Smooth muscle cell (in vitro differentiated cells): ENCODE data around the gene PIR. TPM values are rescaled to one million over a fixed set of nuclear protein-coding genes. Genes with fewer than 3 reads are reported as not detected.

Source experiments
- DNase-seq: peaks from one replicate; lab custom pipeline; 2025; ENCODE audit not compliant: unreplicated experiment; lab: John Stamatoyannopoulos, UW
- H2AFZ ChIP-seq: fragments of 200-600 bp; sonication (generic); 2 replicates; pipeline ENCODE4 v1.6.0; 2016; ENCODE audit warnings: antibody characterized with exemption, low read depth, mild to moderate bottlenecking
- H3F3A ChIP-seq: fragments of 200-600 bp; sonication (generic); 2 replicates; pipeline ENCODE4 v1.6.0; 2017; ENCODE audit warnings: antibody characterized with exemption, low read depth
- H3K27ac ChIP-seq: fragments of 200-600 bp; sonication (generic); 2 replicates; pipeline ENCODE4 v1.5.1; 2016; ENCODE audit warnings: low read depth, mild to moderate bottlenecking
- H3K27me3 ChIP-seq: fragments of 200-600 bp; sonication (generic); 2 replicates; pipeline ENCODE4 v1.6.1; 2016; ENCODE audit warnings: low read depth, mild to moderate bottlenecking
- H3K36me3 ChIP-seq: fragments of 200-600 bp; sonication (generic); 2 replicates; pipeline ENCODE4 v1.5.1; 2016; ENCODE audit warnings: low read depth
- H3K4me1 ChIP-seq: fragments of 200-600 bp; sonication (generic); 2 replicates; pipeline ENCODE4 v1.5.1; 2016; ENCODE audit warnings: low read depth
- H3K4me2 ChIP-seq: fragments of 200-600 bp; sonication (generic); 2 replicates; pipeline ENCODE4 v1.6.0; 2016; ENCODE audit warnings: mild to moderate bottlenecking
- H3K4me3 ChIP-seq: fragments of 200-600 bp; sonication (generic); 2 replicates; pipeline ENCODE4 v1.5.1; 2016; ENCODE audit warnings: mild to moderate bottlenecking
- H3K79me2 ChIP-seq: fragments of 200-600 bp; sonication (generic); 2 replicates; pipeline ENCODE4 v1.6.0; 2016; ENCODE audit warnings: low read depth, mild to moderate bottlenecking
- H3K9ac ChIP-seq: fragments of 200-600 bp; sonication (generic); 2 replicates; pipeline ENCODE4 v1.6.0; 2016; ENCODE audit warnings: low read depth
- H3K9me3 ChIP-seq: fragments of 200-600 bp; sonication (generic); replicated peaks from 2 replicates; pipeline ENCODE4 v1.5.1; 2016; ENCODE audit warnings: low read depth
- H4K20me1 ChIP-seq: fragments of 200-600 bp; sonication (generic); 2 replicates; pipeline ENCODE4 v1.6.0; 2016; ENCODE audit warnings: low read depth
- CTCF ChIP-seq: fragments of 200-600 bp; sonication (generic); IDR thresholded peaks from 2 replicates; pipeline ENCODE4 v1.5.1; 2017; ENCODE audit warnings: borderline replicate concordance, mild to moderate bottlenecking, antibody characterized with exemption; ENCODE audit not compliant: insufficient read depth, poor library complexity, severe bottlenecking
- WGBS: methylation state at CpG from one replicate; pipeline ENCODE4 v1.1.7; 2016; ENCODE audit warnings: low lambda C conversion rate; 5-methylcytosine and 5-hydroxymethylcytosine counted together
- polyA plus RNA-seq: library from polyadenylated mRNA; unstranded; fragments of >200 nt; fragmentation: Nextera tagmentation; extraction: Ambion mirVana; gene quantifications from 2 replicates; pipeline ENCODE4 v1.2.1, GENCODE V29; 2016
- total RNA-seq: library from RNA; depleted of rRNA; stranded (reverse); fragments of >200 nt; gene quantifications from 2 replicates; pipeline ENCODE4 v1.2.3, GENCODE V29; 2014

Gene PIR
- total and polyA plus RNA-seq, 2 experiments from 2014 or later, result 9.3 to 14.3 TPM

- H3K27ac ChIP-seq, result no peak overlapping the region
- H3K4me1 ChIP-seq, result no peaks in the 10 kb centered on the region
- no peaks in the 10 kb centered on the region for H3K79me2 ChIP-seq
- H2AFZ ChIP-seq, result no peak overlapping the region
- H3K27me3 ChIP-seq, result no peaks in the 10 kb centered on the region
- no peak for DNase-seq
- no peaks in the 10 kb centered on the region for H3K9me3 ChIP-seq
- no peaks in the 10 kb centered on the region for H3K36me3 ChIP-seq
- TF ChIP-seq CTCF, result no peak
- H3K4me3 ChIP-seq, result no peak overlapping the region
- H3K9ac ChIP-seq, result no peak overlapping the region
- H3F3A ChIP-seq, result no peaks in the 10 kb centered on the region
- 53% methylated on average over 6 of the region's 6 CpGs for WGBS
- H4K20me1 ChIP-seq, result no peaks in the 10 kb centered on the region
- H3K4me2 ChIP-seq, result no peak overlapping the region
These were observed 22.8 kb upstream of the PIR start for GRCh38 chrX:15515931-15516330.

- no peak overlapping the region for H3K27ac ChIP-seq
- H3K4me2 ChIP-seq, result no peak overlapping the region
- H2AFZ ChIP-seq, result no peak overlapping the region
- no peaks in the 10 kb centered on the region for H4K20me1 ChIP-seq
- no peak for TF ChIP-seq CTCF
- 67% methylated on average over 1 of the region's 1 CpG for WGBS
- H3K9me3 ChIP-seq, result no peaks in the 10 kb centered on the region
- H3K4me3 ChIP-seq, result no peak overlapping the region
- H3K79me2 ChIP-seq, result no peaks in the 10 kb centered on the region
- H3K4me1 ChIP-seq, result no peaks in the 10 kb centered on the region
- DNase-seq, result no peak
- H3K9ac ChIP-seq, result no peak overlapping the region
- H3K27me3 ChIP-seq, result no peaks in the 10 kb centered on the region
- H3K36me3 ChIP-seq, result no peaks in the 10 kb centered on the region
- no peaks in the 10 kb centered on the region for H3F3A ChIP-seq
These were observed 21.1 kb upstream of the PIR start for GRCh38 chrX:15514279-15514678.

GRCh38 chrX:15512401-15512965, 19.4 kb upstream of the PIR start:
- H2AFZ ChIP-seq, result no peak overlapping the region
- H4K20me1 ChIP-seq, result no peaks in the 10 kb centered on the region
- no peak overlapping the region for H3K4me2 ChIP-seq
- H3K9ac ChIP-seq, result no peak overlapping the region
- no peaks in the 10 kb centered on the region for H3K9me3 ChIP-seq
- no peaks in the 10 kb centered on the region for H3K4me1 ChIP-seq
- H3F3A ChIP-seq, result no peaks in the 10 kb centered on the region
- no peaks in the 10 kb centered on the region for H3K36me3 ChIP-seq
- H3K27me3 ChIP-seq, result no peaks in the 10 kb centered on the region
- no peaks in the 10 kb centered on the region for H3K79me2 ChIP-seq
- TF ChIP-seq CTCF, result no peak
- DNase-seq, result no peak
- WGBS, result 69% methylated on average over 4 of the region's 4 CpGs
- H3K4me3 ChIP-seq, result no peak overlapping the region
- H3K27ac ChIP-seq, result no peak overlapping the region

- no peak overlapping the region for H3K4me3 ChIP-seq
- H2AFZ ChIP-seq, result no peak overlapping the region
- no peaks in the 10 kb centered on the region for H3F3A ChIP-seq
- H3K4me1 ChIP-seq, result no peaks in the 10 kb centered on the region
- H3K79me2 ChIP-seq, result no peaks in the 10 kb centered on the region
- no peak overlapping the region for H3K27ac ChIP-seq
- H3K4me2 ChIP-seq, result no peak overlapping the region
- 63% methylated on average over 1 of the region's 1 CpG for WGBS
- no peaks in the 10 kb centered on the region for H3K36me3 ChIP-seq
- no peaks in the 10 kb centered on the region for H4K20me1 ChIP-seq
- DNase-seq, result no peak
- H3K9me3 ChIP-seq, result no peaks in the 10 kb centered on the region
- H3K27me3 ChIP-seq, result no peaks in the 10 kb centered on the region
- no peak for TF ChIP-seq CTCF
- no peak overlapping the region for H3K9ac ChIP-seq
These were observed 18.4 kb upstream of the PIR start for GRCh38 chrX:15511563-15511962.
